ENCODE measurements around the gene ASB2.

The ASB2 gene

GRCh38 chr14:93892505-93892839 lies 83.9 kb downstream of the ASB2 start:
- peak; percentile 79 for TF ChIP-seq ZNF121 (tag by site-specific recombination; IDR thresholded peaks at IDR 0.05)
- TF ChIP-seq, protein P1, sequence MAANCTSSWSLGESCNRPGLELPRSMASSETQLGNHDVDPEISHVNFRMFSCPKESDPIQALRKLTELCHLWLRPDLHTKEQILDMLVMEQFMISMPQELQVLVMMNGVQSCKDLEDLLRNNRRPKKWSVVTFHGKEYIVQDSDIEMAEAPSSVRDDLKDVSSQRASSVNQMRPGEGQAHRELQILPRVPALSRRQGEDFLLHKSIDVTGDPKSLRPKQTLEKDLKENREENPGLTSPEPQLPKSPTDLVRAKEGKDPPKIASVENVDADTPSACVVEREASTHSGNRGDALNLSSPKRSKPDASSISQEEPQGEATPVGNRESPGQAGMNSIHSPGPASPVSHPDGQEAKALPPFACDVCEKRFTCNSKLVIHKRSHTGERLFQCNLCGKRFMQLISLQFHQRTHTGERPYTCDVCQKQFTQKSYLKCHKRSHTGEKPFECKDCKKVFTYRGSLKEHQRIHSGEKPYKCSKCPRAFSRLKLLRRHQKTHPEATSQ (tag by site-specific recombination; IDR thresholded peaks at IDR 0.05), result no peak
- no peaks in the 10 kb centered on the region for H3K36me3 ChIP-seq (ENCODE audit: control insufficient read depth in 2 of 2, insufficient read depth in 1 of 2, low read length in 2 of 2)
- no peaks in the 10 kb centered on the region for H3K4me1 ChIP-seq (ENCODE audit: control insufficient read depth, insufficient read depth, low read length)
- no peaks in the 10 kb centered on the region for H3K9me3 ChIP-seq (ENCODE audit: control insufficient read depth, insufficient read depth, low read depth, low read length)
- no peak overlapping the region for H3K4me3 ChIP-seq (ENCODE audit: low read depth, low read length)
- CTCF ChIA-PET, result interaction anchor here (0.6 to 1.9 kb wide), 11 partner anchors 9 to 238 kb away, joined by 3 to 6 read pairs (median 3); no protein-coding TSS in a partner anchor
- POLR2A ChIA-PET, result no interaction called here
- no peak overlapping the region for H3K27ac ChIP-seq (ENCODE audit: extremely low read depth, low read depth, low read length)

DNA sequence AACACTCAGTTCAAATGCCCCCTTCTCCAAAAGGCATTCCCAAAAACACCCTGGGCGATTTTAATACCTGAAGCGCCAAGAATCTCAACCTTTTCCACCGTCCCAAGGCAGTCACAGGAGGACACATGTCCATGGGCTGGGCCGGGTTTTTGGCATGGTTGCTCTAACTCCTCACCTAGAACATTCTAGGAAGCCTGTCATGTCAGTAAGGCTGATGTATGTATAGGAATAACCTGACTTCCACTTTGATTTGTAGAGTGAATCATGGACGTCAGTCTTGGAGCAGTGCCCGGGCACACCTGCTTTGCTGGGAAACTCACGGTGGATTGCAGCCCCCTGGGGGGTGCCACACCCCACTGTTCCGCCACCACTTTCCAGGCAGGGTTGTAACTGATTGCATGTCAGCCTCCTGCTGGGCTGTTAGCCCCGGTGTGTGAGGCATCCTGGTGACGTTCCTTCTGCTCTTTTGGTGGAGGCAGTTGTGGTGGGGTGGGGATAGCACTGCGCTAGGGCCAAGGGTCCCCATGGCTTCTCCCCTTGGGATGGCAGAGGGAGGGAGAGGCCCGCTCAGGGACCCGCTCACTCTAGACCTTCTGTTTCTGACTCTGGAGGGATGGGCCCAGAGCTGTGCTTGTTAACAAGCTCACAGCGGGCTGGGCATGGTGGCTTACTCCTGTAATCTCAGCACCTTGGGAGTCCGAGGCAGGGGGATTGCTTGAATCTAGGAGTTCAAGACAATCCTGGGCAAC lies 84.4 kb downstream of the ASB2 start:
- CTCF ChIA-PET, result interaction anchor here (0.6 to 1.9 kb wide), 8 partner anchors 15 to 237 kb away, joined by 3 to 6 read pairs (median 3); no protein-coding TSS in a partner anchor

DNA sequence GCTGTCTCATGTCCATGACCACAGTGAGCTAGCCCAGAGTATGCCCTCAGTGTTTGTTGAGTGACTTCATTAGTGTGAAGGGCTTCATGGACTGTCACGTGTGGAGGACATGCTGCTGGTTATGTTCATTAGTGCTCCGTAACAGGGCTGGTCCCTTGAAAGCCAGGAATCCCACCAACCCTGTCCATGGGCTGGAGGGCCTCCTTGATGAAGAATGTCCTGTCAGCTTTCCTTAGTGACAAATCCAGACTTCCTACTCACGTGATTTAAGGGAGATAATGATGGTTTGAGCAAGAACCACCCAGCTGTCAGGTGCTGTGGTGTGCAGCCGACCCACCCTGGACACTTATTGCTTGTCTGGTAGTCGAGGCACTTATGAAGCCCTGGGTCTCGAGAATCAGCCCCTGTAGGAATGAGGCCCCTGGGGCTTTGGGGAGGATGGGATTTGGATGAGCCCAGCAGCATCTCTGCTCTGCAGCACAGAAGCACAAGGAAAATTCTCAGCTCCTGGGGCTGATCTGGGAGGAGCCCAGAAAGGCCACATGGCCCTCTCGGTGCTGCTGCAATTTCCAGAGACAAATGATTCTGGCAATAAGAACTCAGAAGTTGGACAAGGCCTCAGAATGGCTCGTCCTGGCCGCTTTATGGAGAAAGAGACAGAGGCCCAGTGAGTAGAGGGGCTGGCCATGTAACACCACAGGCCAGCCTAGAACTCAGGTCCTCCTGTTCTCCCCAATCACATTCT lies 86.5 kb downstream of the ASB2 start:
- no peak overlapping the region for H3K27ac ChIP-seq (ENCODE audit: extremely low read depth, low read depth, low read length)
- CTCF ChIA-PET, result interaction anchor here (0.6 to 1.6 kb wide), 4 partner anchors 8 to 775 kb away, joined by 3 to 6 read pairs (median 5); no protein-coding TSS in a partner anchor
- no peak for TF ChIP-seq ZNF350 (tag by site-specific recombination; IDR thresholded peaks at IDR 0.05)
- no peak for TF ChIP-seq ZNF140 (tag by site-specific recombination; IDR thresholded peaks at IDR 0.05)
- no peaks in the 10 kb centered on the region for H3K4me1 ChIP-seq (ENCODE audit: control insufficient read depth, insufficient read depth, low read length)
- POLR2A ChIA-PET, result no interaction called here
- no peaks in the 10 kb centered on the region for H3K36me3 ChIP-seq (ENCODE audit: control insufficient read depth in 2 of 2, insufficient read depth in 1 of 2, low read length in 2 of 2)
- no peaks in the 10 kb centered on the region for H3K9me3 ChIP-seq (ENCODE audit: control insufficient read depth, insufficient read depth, low read depth, low read length)
- H3K4me3 ChIP-seq (ENCODE audit: low read depth, low read length), result no peak overlapping the region

More for the DNA sequence above, 84.4 kb downstream of the ASB2 start:
- Histone ChIP-seq H3K4me3 (ENCODE audit: low read depth, low read length) (no peak overlapping the region), H3K36me3 (ENCODE audit: control insufficient read depth in 2 of 2, insufficient read depth in 1 of 2, low read length in 2 of 2) (no peaks in the 10 kb centered on the region), H3K27ac (ENCODE audit: extremely low read depth, low read depth, low read length) (no peak overlapping the region), H3K4me1 (ENCODE audit: control insufficient read depth, insufficient read depth, low read length) (no peaks in the 10 kb centered on the region), H3K9me3 (ENCODE audit: control insufficient read depth, insufficient read depth, low read depth, low read length) (no peaks in the 10 kb centered on the region)
- TF ChIP-seq ZIC2 (tag by site-specific recombination; IDR thresholded peaks at IDR 0.05) (peak; percentile 99), GLIS1 (tag by site-specific recombination; IDR thresholded peaks at IDR 0.05) (peak; percentile 98), KLF17 (tag by site-specific recombination; IDR thresholded peaks at IDR 0.05) (peak; percentile 95), ZSCAN16 (tag by site-specific recombination; IDR thresholded peaks at IDR 0.05) (no peak), ZNF18 (tag by site-specific recombination; IDR thresholded peaks at IDR 0.05) (no peak), ZNF423 (tag by site-specific recombination; IDR thresholded peaks at IDR 0.05) (peak; percentile 58), ZNF747 (tag by site-specific recombination; IDR thresholded peaks at IDR 0.05) (no peak), KLF1 (tag by site-specific recombination; IDR thresholded peaks at IDR 0.05) (peak; percentile 83), TRIM28 (IDR thresholded peaks at IDR 0.05; ENCODE audit: borderline replicate concordance, low read length) (no peak), ZSCAN23 (tag by site-specific recombination; IDR thresholded peaks at IDR 0.05) (no peak), ZNF184 (tag by site-specific recombination; IDR thresholded peaks at IDR 0.05) (no peak), ZNF701 (tag by site-specific recombination; IDR thresholded peaks at IDR 0.05) (no peak), KLF16 (tag by site-specific recombination; IDR thresholded peaks at IDR 0.05) (0 out of 2 replicates have a peak, but pooled peaks have one; percentile 35), GLIS2 (tag by site-specific recombination; IDR thresholded peaks at IDR 0.05) (0 out of 2 replicates have a peak, but pooled peaks have one; percentile 15), ZNF37A (tag by site-specific recombination; IDR thresholded peaks at IDR 0.05) (no peak)
- POLR2A ChIA-PET, result no interaction called here

Data from HEK293 (cell line).